Lung (tissue), 12 donors: ENCODE results near the gene EMILIN3. TPM values are rescaled to one million over a fixed set of nuclear protein-coding genes. Genes with fewer than 3 reads are reported as not detected.
A peak's percentile ranks its signal among the peaks of the same experiment; 100 is the strongest.

Experiments
- ATAC-seq: fragments of 200-7000 bp; cut with Tn5 transposase; one replicate; pipeline ENCODE4 v1.9.1; 2020; ENCODE audit warnings: moderate number of reproducible peaks; ENCODE audit not compliant: insufficient read depth, low FRiP score
- DNase-seq, 3 donors: peaks; one replicate each; pipeline ENCODE4 v3.0.0-alpha.2; 2013 to 2017
- H3K27ac ChIP-seq, 2 donors: one replicate each; pipeline ENCODE4 v1.5.1; 2013; ENCODE audit warnings: mild to moderate bottlenecking in 2 of 2, moderate library complexity in 2 of 2, control low read depth in 1 of 2, inconsistent platforms in 1 of 2, low read depth in 1 of 2, low read length in 1 of 2
- H3K27me3 ChIP-seq, 3 donors: one replicate each; pipeline ENCODE4 v1.5.1; 2013; ENCODE audit warnings: low read length in 2 of 3; ENCODE audit not compliant: control insufficient read depth in 3 of 3, insufficient read depth in 3 of 3
- H3K36me3 ChIP-seq, 4 donors: one replicate each; pipeline ENCODE4 v1.5.1; 2013; ENCODE audit warnings: low read length in 4 of 4, mild to moderate bottlenecking in 1 of 4, moderate library complexity in 1 of 4; ENCODE audit not compliant: control insufficient read depth in 4 of 4, insufficient read depth in 4 of 4
- H3K4me1 ChIP-seq, 5 donors: one replicate each; pipeline ENCODE4 v1.5.1; 2013; ENCODE audit warnings: low read length in 5 of 5, mild to moderate bottlenecking in 2 of 5, moderate library complexity in 1 of 5; ENCODE audit not compliant: control insufficient read depth in 5 of 5, insufficient read depth in 5 of 5
- H3K4me3 ChIP-seq: one replicate; pipeline ENCODE4 v1.5.1; 2013; ENCODE audit warnings: mild to moderate bottlenecking, control low read depth, moderate library complexity
- H3K9ac ChIP-seq, 2 donors: one replicate each; pipeline ENCODE4 v1.5.1; 2013; ENCODE audit warnings: low read length in 2 of 2, control low read depth in 1 of 2; ENCODE audit not compliant: insufficient read depth in 1 of 2
- H3K9me3 ChIP-seq, 4 donors: one replicate each; pipeline ENCODE4 v1.5.1; 2013; ENCODE audit warnings: low read length in 3 of 4, mild to moderate bottlenecking in 1 of 4, moderate library complexity in 1 of 4; ENCODE audit not compliant: control insufficient read depth in 4 of 4, insufficient read depth in 3 of 4
- CTCF ChIP-seq: IDR thresholded peaks from 2 replicates; pipeline ENCODE4 v1.5.1; 2012; ENCODE audit warnings: mild to moderate bottlenecking; ENCODE audit errors: control extremely low read depth, extremely low read depth
- WGBS, 2 donors: extraction: QIAGEN DNeasy Blood & Tissue Kit; methylation state at CpG; one replicate each; pipeline ENCODE4 v1.1.7; 2013; 5-methylcytosine and 5-hydroxymethylcytosine counted together
- polyA plus RNA-seq, 2 donors: library from polyadenylated mRNA; stranded (reverse); fragments of 200-250 nt; gene quantifications; one replicate each; pipeline ENCODE4 v1.2.1, GENCODE V29; 2013
- total RNA-seq, 2 donors: library from RNA; depleted of rRNA in 1 of 2; stranded (reverse); fragments of >200 nt in 1 of 2; gene quantifications; one replicate each; pipeline ENCODE4 v1.2.1, GENCODE V29; 2014 to 2021
- donor health status: control.
- donor health status: control.
- donor health status: Bipolar disorder and iron deficiency.
- donor health status: healthy.
- donor health status: DM: yes; HTN: yes; CAD: no.

EMILIN3 gene
- total and polyA plus RNA-seq, 4 donors: 0.06 to 1.7 (median 0.29) TPM

GRCh38 chr20:41342474-41343464, 23.8 kb downstream of the EMILIN3 start:
- peaks cover 0 to 18% (median 0%) of the 10 kb centered on the region in 5 donors for H3K4me1 ChIP-seq
- DNase-seq (no peak), ATAC-seq (no peak)
- TF ChIP-seq CTCF: no peak
- no peak overlapping the region for H3K4me3 ChIP-seq
- no peak overlapping the region for H3K27ac ChIP-seq
- H3K36me3 ChIP-seq: peaks cover 0 to 2% (median 0%) of the 10 kb centered on the region in 4 donors
- no peak overlapping the region for H3K9ac ChIP-seq
- H3K9me3 ChIP-seq: peaks cover 0 to 1% (median 0%) of the 10 kb centered on the region in 4 donors
- 95 to 98% methylated on average over 9 of the region's 9 CpGs for WGBS, 2 donors
- H3K27me3 ChIP-seq: no peaks in the 10 kb centered on the region

- DNase-seq (peak; percentile 87 to 91 (median 89)), ATAC-seq (peak; percentile 93)
- WGBS, 2 donors: 14 to 16% methylated on average over 33 of the region's 33 CpGs
- H3K27ac ChIP-seq: peak within 1 kb of the TSS; percentile 73 to 75
- peaks cover 0 to 1% (median 0%) of the 10 kb centered on the region in 4 donors for H3K9me3 ChIP-seq
- peak within 1 kb of the TSS; percentile 8 to 61 for H3K9ac ChIP-seq
- no peaks in the 10 kb centered on the region for H3K36me3 ChIP-seq
- peaks cover 0 to 11% (median 0%) of the 10 kb centered on the region in 5 donors for H3K4me1 ChIP-seq
- H3K4me3 ChIP-seq: peak within 1 kb of the TSS; percentile 12
- no peak for TF ChIP-seq CTCF
- H3K27me3 ChIP-seq: no peaks in the 10 kb centered on the region
Measured at GRCh38 chr20:41340327-41341055, 26.1 kb downstream of the EMILIN3 start, which contains the start of gene LPIN3. Gene LPIN3, plus strand, starts transcription at chr20:41340821. Its CDS starts 4,983 bp downstream, at chr20:41345804.

- Histone ChIP-seq H3K4me1 (peaks cover 0 to 12% (median 2%) of the 10 kb centered on the region in 5 donors), H3K27me3 (no peaks in the 10 kb centered on the region), H3K9ac (peak overlapping the region in 1 of 2 donors; percentile 51), H3K36me3 (no peaks in the 10 kb centered on the region), H3K27ac (peak overlapping the region; percentile 73 to 75), H3K9me3 (peaks cover 0 to 1% (median 0%) of the 10 kb centered on the region in 4 donors), H3K4me3 (no peak overlapping the region)
- DNase-seq (peak; percentile 76 to 81 (median 81)), ATAC-seq (peak; percentile 79)
- TF ChIP-seq CTCF: peak; percentile 98
- 6% methylated on average over 25 of the region's 25 CpGs for WGBS, 2 donors
Measured at GRCh38 chr20:41339957-41340326, 26.7 kb downstream of the EMILIN3 start.
